ENCODE results near the gene ZNRF2.

The ZNRF2 gene

DNA sequence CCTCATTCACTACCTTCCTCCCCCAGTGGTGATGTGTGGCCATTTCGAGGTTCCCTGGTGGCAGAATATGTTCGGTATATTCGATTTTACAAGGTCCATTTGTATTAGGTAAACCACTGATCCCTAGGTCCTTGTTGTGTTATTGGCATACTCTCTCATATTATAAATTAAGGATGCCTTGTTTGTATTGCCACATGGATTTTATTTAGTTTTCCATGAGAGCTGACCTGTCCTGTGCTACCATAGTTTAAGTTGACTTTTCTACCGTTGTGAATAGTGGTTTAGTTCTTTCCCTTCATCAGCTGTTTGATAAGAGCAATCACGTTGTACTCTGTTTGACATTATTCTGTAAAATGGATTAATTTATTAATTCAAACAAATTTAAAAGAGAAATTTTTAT, 29.4 kb downstream of the ZNRF2 start:
- no peak overlapping the region for H3K4me3 ChIP-seq (ENCODE audit: low read depth, low read length)
- no peaks in the 10 kb centered on the region for H3K9me3 ChIP-seq (ENCODE audit: severe bottlenecking)
- no peak overlapping the region for H3K27ac ChIP-seq
- H3K27me3 ChIP-seq (ENCODE audit: insufficient read depth, low read depth, severe bottlenecking), result no peaks in the 10 kb centered on the region
- TF ChIP-seq, protein P1, sequence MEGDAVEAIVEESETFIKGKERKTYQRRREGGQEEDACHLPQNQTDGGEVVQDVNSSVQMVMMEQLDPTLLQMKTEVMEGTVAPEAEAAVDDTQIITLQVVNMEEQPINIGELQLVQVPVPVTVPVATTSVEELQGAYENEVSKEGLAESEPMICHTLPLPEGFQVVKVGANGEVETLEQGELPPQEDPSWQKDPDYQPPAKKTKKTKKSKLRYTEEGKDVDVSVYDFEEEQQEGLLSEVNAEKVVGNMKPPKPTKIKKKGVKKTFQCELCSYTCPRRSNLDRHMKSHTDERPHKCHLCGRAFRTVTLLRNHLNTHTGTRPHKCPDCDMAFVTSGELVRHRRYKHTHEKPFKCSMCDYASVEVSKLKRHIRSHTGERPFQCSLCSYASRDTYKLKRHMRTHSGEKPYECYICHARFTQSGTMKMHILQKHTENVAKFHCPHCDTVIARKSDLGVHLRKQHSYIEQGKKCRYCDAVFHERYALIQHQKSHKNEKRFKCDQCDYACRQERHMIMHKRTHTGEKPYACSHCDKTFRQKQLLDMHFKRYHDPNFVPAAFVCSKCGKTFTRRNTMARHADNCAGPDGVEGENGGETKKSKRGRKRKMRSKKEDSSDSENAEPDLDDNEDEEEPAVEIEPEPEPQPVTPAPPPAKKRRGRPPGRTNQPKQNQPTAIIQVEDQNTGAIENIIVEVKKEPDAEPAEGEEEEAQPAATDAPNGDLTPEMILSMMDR (IDR thresholded peaks at IDR 0.05; ENCODE audit: low read depth, low read length), result no peak
- H3K36me3 ChIP-seq, result no peaks in the 10 kb centered on the region
- no peak for DNase-seq

DNA sequence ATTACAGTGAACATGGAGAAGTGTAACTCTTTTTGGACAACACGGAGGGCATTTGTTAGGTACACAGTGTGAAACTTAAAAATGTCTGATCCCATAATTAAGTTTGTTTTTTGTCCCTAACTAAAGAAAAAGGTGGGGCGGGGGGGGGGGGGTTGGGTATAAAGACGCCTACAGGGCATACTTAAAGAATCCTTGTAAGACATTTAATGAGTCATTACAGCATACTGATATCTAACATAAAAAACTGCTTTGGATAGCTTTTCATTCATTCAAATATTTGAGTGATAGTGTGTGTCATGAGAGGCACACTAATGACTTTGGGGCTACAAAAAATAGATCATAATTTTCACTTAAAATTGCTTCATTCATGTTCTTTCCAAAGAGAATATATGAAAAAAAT, 31.2 kb downstream of the ZNRF2 start:
- Histone ChIP-seq H3K36me3 (no peaks in the 10 kb centered on the region), H3K27ac (no peak overlapping the region), H3K27me3 (ENCODE audit: insufficient read depth, low read depth, severe bottlenecking) (no peaks in the 10 kb centered on the region), H3K9me3 (ENCODE audit: severe bottlenecking) (no peaks in the 10 kb centered on the region), H3K4me3 (ENCODE audit: low read depth, low read length) (no peak overlapping the region)
- DNase-seq, result no peak
- TF ChIP-seq, protein P1 (IDR thresholded peaks at IDR 0.05; ENCODE audit: low read depth, low read length), result no peak

DNA sequence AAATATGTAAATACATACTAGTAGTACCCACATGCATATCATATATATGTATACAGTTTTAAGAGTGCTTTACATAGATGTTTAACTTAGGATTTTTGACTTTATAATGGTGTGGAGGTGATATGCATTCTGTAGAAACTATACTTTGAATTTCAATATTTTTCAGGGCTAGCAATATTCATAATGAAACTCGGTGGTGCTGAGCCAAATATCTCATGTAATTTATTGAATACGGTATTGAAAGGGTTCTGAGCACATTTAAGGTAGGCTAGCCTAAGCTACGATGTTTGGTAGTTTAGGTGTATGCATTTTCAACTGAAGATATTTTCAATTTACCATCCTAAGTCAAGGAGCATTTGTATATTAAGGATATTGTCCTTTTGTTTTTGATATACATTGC, 36.0 kb downstream of the ZNRF2 start:
- DNase-seq, result no peak
- Histone ChIP-seq H3K9me3 (ENCODE audit: severe bottlenecking) (no peaks in the 10 kb centered on the region), H3K4me3 (ENCODE audit: low read depth, low read length) (no peak overlapping the region), H3K27ac (no peak overlapping the region), H3K27me3 (ENCODE audit: insufficient read depth, low read depth, severe bottlenecking) (no peaks in the 10 kb centered on the region), H3K36me3 (peaks cover 2% of the 10 kb centered on the region; the same call in 1 of the 2 replicates)
- TF ChIP-seq, protein P1 (IDR thresholded peaks at IDR 0.05; ENCODE audit: low read depth, low read length), result no peak

DNA sequence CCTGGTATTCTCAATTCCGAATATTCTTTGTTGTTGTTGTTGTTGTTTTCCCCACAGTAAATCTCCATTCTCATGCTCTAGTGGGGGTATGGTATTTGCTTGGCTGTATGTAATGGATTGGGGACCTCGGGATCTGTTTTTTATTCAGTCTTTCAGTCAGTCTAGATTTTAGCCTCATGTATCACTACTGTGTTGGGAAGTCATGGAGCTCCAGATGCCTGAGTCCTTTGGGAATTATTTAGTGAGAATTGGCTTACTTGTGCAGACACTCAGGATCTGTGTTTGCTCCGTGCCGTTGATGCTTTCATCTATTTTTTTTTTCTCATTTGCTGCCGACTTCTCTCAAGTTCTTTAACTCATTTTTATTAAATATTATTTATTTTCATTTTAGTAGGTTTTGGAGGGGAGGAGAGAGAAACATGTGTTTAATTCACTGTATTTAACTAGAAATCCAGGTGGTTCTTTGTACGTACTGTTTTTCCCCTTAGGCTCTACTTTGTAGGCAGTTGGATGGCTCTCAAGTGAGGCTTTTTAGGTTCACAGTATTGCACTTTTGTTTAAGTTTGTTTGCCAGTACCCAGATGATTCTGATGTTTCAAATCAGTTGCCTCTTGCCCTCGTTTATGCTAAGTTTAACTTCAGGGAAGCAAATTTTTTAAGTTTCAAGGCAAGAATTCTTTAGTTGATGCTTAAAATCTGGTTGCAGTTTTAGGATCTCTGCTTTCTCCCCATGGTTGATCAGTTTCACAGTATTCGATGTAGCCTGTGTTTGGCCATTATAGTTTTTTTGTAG, 36.9 kb downstream of the ZNRF2 start:
- TF ChIP-seq, protein P1 (IDR thresholded peaks at IDR 0.05; ENCODE audit: low read depth, low read length), result no peak
- H3K27me3 ChIP-seq (ENCODE audit: insufficient read depth, low read depth, severe bottlenecking), result no peaks in the 10 kb centered on the region
- H3K36me3 ChIP-seq, result peaks cover 3% of the 10 kb centered on the region; the same call in 1 of the 2 replicates
- no peaks in the 10 kb centered on the region for H3K9me3 ChIP-seq (ENCODE audit: severe bottlenecking)
- H3K27ac ChIP-seq, result no peak overlapping the region
- no peak for DNase-seq
- no peak overlapping the region for H3K4me3 ChIP-seq (ENCODE audit: low read depth, low read length)

DNA sequence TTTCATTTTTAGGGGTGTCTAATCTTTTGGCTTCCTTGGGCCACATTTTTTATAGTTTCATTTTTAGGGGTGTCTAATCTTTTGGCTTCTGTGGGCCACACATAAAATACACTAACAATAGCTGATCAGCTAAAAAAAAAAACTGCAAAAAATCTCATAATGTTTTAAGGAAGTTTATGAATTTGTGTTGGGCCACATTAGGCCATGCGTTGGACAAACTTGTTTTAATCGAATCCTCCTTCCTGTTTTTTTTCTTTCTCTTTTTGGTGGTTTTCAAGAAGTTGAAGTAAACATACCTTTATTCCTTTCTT, 37.4 kb downstream of the ZNRF2 start:
- TF ChIP-seq, protein P1 (IDR thresholded peaks at IDR 0.05; ENCODE audit: low read depth, low read length), result no peak
- Histone ChIP-seq H3K36me3 (peaks cover 3% of the 10 kb centered on the region; the same call in 1 of the 2 replicates), H3K27me3 (ENCODE audit: insufficient read depth, low read depth, severe bottlenecking) (no peaks in the 10 kb centered on the region), H3K9me3 (ENCODE audit: severe bottlenecking) (no peaks in the 10 kb centered on the region), H3K27ac (no peak overlapping the region), H3K4me3 (ENCODE audit: low read depth, low read length) (no peak overlapping the region)
- no peak for DNase-seq

All from WERI-Rb-1 (cell line).